ENCODE results near the gene THRB. TPM values are rescaled to one million over a fixed set of nuclear protein-coding genes. Genes with fewer than 3 reads are reported as not detected.
A peak's percentile ranks its signal among the peaks of the same experiment; 100 is the strongest.

THRB gene
- total and polyA plus RNA-seq, 7 experiments from 2014 or later = 0.05 to 1.0 (median 0.16) TPM; not detected in 4

GRCh38 chr3:24157106-24157505, 337.5 kb downstream of the THRB start:
- H3K27me3 Mint-ChIP-seq = peaks cover 0 to 30% (median 19%) of the 10 kb centered on the region in 5 donors
- H3K27me3 ChIP-seq (ENCODE audit: control insufficient read depth in 2 of 2, insufficient read depth in 2 of 2, low read length in 2 of 2) = no peaks in the 10 kb centered on the region
- intact Hi-C loops (cut with micrococcal nuclease) = no loop called here

DNA sequence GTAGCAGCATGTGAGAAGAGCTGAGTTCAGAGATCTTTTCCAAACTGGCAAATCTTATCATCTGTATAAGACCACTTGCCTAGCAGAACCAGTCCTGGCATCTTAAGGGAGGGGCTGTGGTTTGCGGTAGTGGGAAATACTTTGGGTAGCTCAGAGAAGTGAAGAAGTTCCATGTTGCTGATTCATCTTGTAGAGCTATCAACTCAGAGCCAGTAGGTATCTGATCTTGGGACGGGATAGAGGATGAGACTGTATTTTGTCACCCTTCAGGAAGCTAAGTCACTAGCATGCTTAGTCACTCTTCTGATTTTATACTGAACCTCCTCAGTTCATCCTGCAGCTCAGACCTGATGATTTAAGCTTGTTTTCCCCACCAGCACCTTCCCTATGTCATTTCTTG, 338.2 kb downstream of the THRB start:
- ChIA-PET POLR2A (no interaction called here), CTCF (no interaction called here)

More at GRCh38 chr3:24157106-24157505, 337.5 kb downstream of the THRB start:
- Mint-ChIP-seq H3K36me3 (no peaks in the 10 kb centered on the region), H3K9me3 (peaks cover 0 to 2% (median 0%) of the 10 kb centered on the region in 11 donors), H3K4me1 (peaks cover 0 to 15% (median 0%) of the 10 kb centered on the region in 7 donors), H3K27ac (no peak overlapping the region), H3K4me3 (no peak overlapping the region)
- Histone ChIP-seq H3K9me3 (ENCODE audit: control insufficient read depth in 2 of 3, low read length in 3 of 3) (no peaks in the 10 kb centered on the region), H3K36me3 (ENCODE audit: control insufficient read depth in 2 of 3, insufficient read depth in 3 of 3, low read length in 3 of 3) (no peaks in the 10 kb centered on the region), H3K27ac (ENCODE audit: low read depth, low read length) (no peak overlapping the region), H3K4me1 (ENCODE audit: control insufficient read depth in 2 of 2, insufficient read depth in 2 of 2, low read length in 2 of 2) (no peaks in the 10 kb centered on the region), H3K4me3 (ENCODE audit: low read length) (no peak overlapping the region)
- ATAC-seq (no peak), DNase-seq (no peak)
- ChIA-PET POLR2A (no interaction called here), CTCF (no interaction called here)

DNA sequence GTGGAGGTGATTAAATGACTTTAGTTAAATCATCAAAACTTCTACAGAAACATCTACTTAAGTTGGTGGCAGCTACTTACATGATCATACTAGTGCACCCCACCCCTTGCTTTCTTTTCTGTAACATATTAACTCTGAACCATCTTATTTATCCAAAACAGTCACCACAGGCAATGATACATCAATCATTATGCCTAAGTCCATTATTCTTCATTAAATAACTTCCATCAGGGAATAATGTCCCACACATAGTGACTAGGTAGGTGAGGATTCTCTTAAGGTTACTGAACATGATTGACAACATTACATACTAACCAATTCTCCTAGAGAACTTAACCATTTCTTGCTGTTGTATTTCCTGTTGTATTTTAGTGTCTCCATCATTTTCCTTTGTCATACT, 339.4 kb downstream of the THRB start:
- ATAC-seq = no peak
- no peak overlapping the region for H3K4me3 Mint-ChIP-seq
- Histone ChIP-seq H3K9me3 (ENCODE audit: control insufficient read depth in 2 of 3, low read length in 3 of 3) (no peaks in the 10 kb centered on the region), H3K4me3 (ENCODE audit: low read length) (no peak overlapping the region), H3K36me3 (ENCODE audit: control insufficient read depth in 2 of 3, insufficient read depth in 3 of 3, low read length in 3 of 3) (no peaks in the 10 kb centered on the region), H3K27me3 (ENCODE audit: control insufficient read depth in 2 of 2, insufficient read depth in 2 of 2, low read length in 2 of 2) (no peaks in the 10 kb centered on the region), H3K4me1 (ENCODE audit: control insufficient read depth in 2 of 2, insufficient read depth in 2 of 2, low read length in 2 of 2) (no peaks in the 10 kb centered on the region), H3K27ac (ENCODE audit: low read depth, low read length) (no peak overlapping the region)
- H3K9me3 Mint-ChIP-seq = peaks cover 0 to 2% (median 0%) of the 10 kb centered on the region in 11 donors
- intact Hi-C loops (cut with micrococcal nuclease) = no loop called here
- H3K36me3 Mint-ChIP-seq = no peaks in the 10 kb centered on the region
- ChIA-PET CTCF (no interaction called here), POLR2A (no interaction called here)
- H3K27ac Mint-ChIP-seq = no peak overlapping the region
- H3K27me3 Mint-ChIP-seq = peaks cover 0 to 27% (median 17%) of the 10 kb centered on the region in 5 donors
- peaks cover 0 to 15% (median 0%) of the 10 kb centered on the region in 7 donors for H3K4me1 Mint-ChIP-seq
- no peak for DNase-seq

More for the DNA sequence above, 338.2 kb downstream of the THRB start:
- ATAC-seq (peak; percentile 26), DNase-seq (no peak)
- intact Hi-C loops (cut with micrococcal nuclease) = no loop called here
- no peak overlapping the region for H3K27ac ChIP-seq (ENCODE audit: low read depth, low read length)
- no peak overlapping the region for H3K4me3 Mint-ChIP-seq
- H3K36me3 Mint-ChIP-seq = no peaks in the 10 kb centered on the region
- no peak overlapping the region for H3K27ac Mint-ChIP-seq
- H3K9me3 Mint-ChIP-seq = peaks cover 0 to 2% (median 0%) of the 10 kb centered on the region in 11 donors
- H3K4me1 Mint-ChIP-seq = peaks cover 0 to 15% (median 0%) of the 10 kb centered on the region in 7 donors
- peaks cover 0 to 31% (median 19%) of the 10 kb centered on the region in 5 donors for H3K27me3 Mint-ChIP-seq
- H3K4me1 ChIP-seq (ENCODE audit: control insufficient read depth in 2 of 2, insufficient read depth in 2 of 2, low read length in 2 of 2) = no peaks in the 10 kb centered on the region
- H3K4me3 ChIP-seq (ENCODE audit: low read length) = no peak overlapping the region
- H3K27me3 ChIP-seq (ENCODE audit: control insufficient read depth in 2 of 2, insufficient read depth in 2 of 2, low read length in 2 of 2) = no peaks in the 10 kb centered on the region
- no peaks in the 10 kb centered on the region for H3K36me3 ChIP-seq (ENCODE audit: control insufficient read depth in 2 of 3, insufficient read depth in 3 of 3, low read length in 3 of 3)
- no peaks in the 10 kb centered on the region for H3K9me3 ChIP-seq (ENCODE audit: control insufficient read depth in 2 of 3, low read length in 3 of 3)

GRCh38 chr3:24154781-24155180, 339.9 kb downstream of the THRB start:
- H3K4me3 ChIP-seq (ENCODE audit: low read length) = no peak overlapping the region
- CTCF ChIA-PET = no interaction called here
- ATAC-seq = no peak

GRCh38 chr3:24154013-24154695, 340.5 kb downstream of the THRB start:
- no peaks in the 10 kb centered on the region for H3K27me3 ChIP-seq (ENCODE audit: control insufficient read depth in 2 of 2, insufficient read depth in 2 of 2, low read length in 2 of 2)
- ATAC-seq (no peak), DNase-seq (no peak)
- Mint-ChIP-seq H3K27ac (no peak overlapping the region), H3K36me3 (no peaks in the 10 kb centered on the region), H3K4me3 (no peak overlapping the region), H3K4me1 (peaks cover 0 to 15% (median 0%) of the 10 kb centered on the region in 7 donors), H3K9me3 (peaks cover 0 to 2% (median 0%) of the 10 kb centered on the region in 11 donors), H3K27me3 (peaks cover 0 to 22% (median 6%) of the 10 kb centered on the region in 5 donors)
- ChIA-PET CTCF (no interaction called here), POLR2A (no interaction called here)
- no peaks in the 10 kb centered on the region for H3K36me3 ChIP-seq (ENCODE audit: control insufficient read depth in 2 of 3, insufficient read depth in 3 of 3, low read length in 3 of 3)
- no peak overlapping the region for H3K4me3 ChIP-seq (ENCODE audit: low read length)
- intact Hi-C loops (cut with micrococcal nuclease) = no loop called here
- no peak overlapping the region for H3K27ac ChIP-seq (ENCODE audit: low read depth, low read length)
- no peaks in the 10 kb centered on the region for H3K9me3 ChIP-seq (ENCODE audit: control insufficient read depth in 2 of 3, low read length in 3 of 3)
- H3K4me1 ChIP-seq (ENCODE audit: control insufficient read depth in 2 of 2, insufficient read depth in 2 of 2, low read length in 2 of 2) = no peaks in the 10 kb centered on the region

More at GRCh38 chr3:24154781-24155180, 339.9 kb downstream of the THRB start:
- Mint-ChIP-seq H3K36me3 (no peaks in the 10 kb centered on the region), H3K4me1 (peaks cover 0 to 15% (median 0%) of the 10 kb centered on the region in 7 donors), H3K27me3 (peaks cover 0 to 22% (median 12%) of the 10 kb centered on the region in 5 donors), H3K4me3 (no peak overlapping the region), H3K9me3 (peaks cover 0 to 2% (median 0%) of the 10 kb centered on the region in 11 donors), H3K27ac (no peak overlapping the region)
- Histone ChIP-seq H3K4me1 (ENCODE audit: control insufficient read depth in 2 of 2, insufficient read depth in 2 of 2, low read length in 2 of 2) (no peaks in the 10 kb centered on the region), H3K36me3 (ENCODE audit: control insufficient read depth in 2 of 3, insufficient read depth in 3 of 3, low read length in 3 of 3) (no peaks in the 10 kb centered on the region), H3K9me3 (ENCODE audit: control insufficient read depth in 2 of 3, low read length in 3 of 3) (no peaks in the 10 kb centered on the region), H3K27me3 (ENCODE audit: control insufficient read depth in 2 of 2, insufficient read depth in 2 of 2, low read length in 2 of 2) (no peaks in the 10 kb centered on the region), H3K27ac (ENCODE audit: low read depth, low read length) (no peak overlapping the region)
- DNase-seq = no peak
- intact Hi-C loops (cut with micrococcal nuclease) = no loop called here
- POLR2A ChIA-PET = no interaction called here

DNA sequence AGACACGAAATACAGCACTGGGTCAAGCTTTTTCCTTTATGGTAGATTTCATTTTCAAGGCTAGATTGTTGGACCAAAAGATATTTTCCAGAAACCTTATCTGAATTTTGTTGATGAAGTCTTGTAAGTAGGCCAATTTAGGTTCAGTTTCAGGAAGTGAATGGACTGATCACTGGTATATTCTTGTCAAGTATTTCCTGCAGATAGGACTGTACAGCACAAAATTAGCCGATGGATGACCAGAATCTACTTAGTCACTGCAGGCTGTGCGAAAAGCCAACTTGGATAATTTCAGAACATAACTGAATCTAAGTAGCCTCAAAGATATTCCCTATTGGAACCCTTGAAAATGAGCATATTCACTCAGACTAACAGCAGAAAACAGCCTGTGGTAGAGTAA, 343.1 kb downstream of the THRB start:
- H3K27me3 Mint-ChIP-seq = peaks cover 0 to 16% (median 0%) of the 10 kb centered on the region in 5 donors

DNA sequence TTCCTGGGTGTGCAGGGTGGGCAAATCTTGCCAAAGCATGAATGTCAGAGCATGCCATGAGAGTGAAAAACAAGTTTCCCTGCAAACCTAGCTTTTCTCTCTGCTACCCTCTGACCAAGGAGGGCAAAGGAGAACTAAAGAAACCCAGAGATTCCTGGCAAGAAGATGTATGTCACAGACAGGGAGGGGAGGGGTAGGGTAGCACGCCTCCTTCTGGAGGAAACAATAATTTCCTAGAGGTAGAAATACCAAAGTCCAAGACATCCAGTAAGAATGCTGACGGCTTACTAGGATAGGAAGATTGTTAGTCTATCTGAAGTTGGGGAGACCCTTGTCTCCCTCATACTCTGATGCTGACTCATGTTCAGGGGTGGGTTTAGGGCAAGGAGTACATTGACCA, 345.6 kb downstream of the THRB start:
- CTCF ChIA-PET = no interaction called here
- Mint-ChIP-seq H3K4me1 (no peaks in the 10 kb centered on the region), H3K27me3 (peaks cover 0 to 9% (median 0%) of the 10 kb centered on the region in 5 donors), H3K4me3 (no peak overlapping the region), H3K9me3 (no peaks in the 10 kb centered on the region), H3K27ac (no peak overlapping the region), H3K36me3 (peaks cover 0 to 4% (median 0%) of the 10 kb centered on the region in 5 donors)
- ATAC-seq = no peak
- Histone ChIP-seq H3K4me3 (ENCODE audit: low read length) (no peak overlapping the region), H3K27me3 (ENCODE audit: control insufficient read depth in 2 of 2, insufficient read depth in 2 of 2, low read length in 2 of 2) (no peaks in the 10 kb centered on the region), H3K36me3 (ENCODE audit: control insufficient read depth in 2 of 3, insufficient read depth in 3 of 3, low read length in 3 of 3) (no peaks in the 10 kb centered on the region), H3K27ac (ENCODE audit: low read depth, low read length) (no peak overlapping the region), H3K4me1 (ENCODE audit: control insufficient read depth in 2 of 2, insufficient read depth in 2 of 2, low read length in 2 of 2) (no peaks in the 10 kb centered on the region), H3K9me3 (ENCODE audit: control insufficient read depth in 2 of 3, low read length in 3 of 3) (no peaks in the 10 kb centered on the region)
- POLR2A ChIA-PET = no interaction called here
- DNase-seq = no peak
- intact Hi-C loops (cut with micrococcal nuclease) = loop anchor here in 1 of 2 donors (10.0 kb wide), 1 partner anchor 264 kb away; no protein-coding TSS in a partner anchor

More for the DNA sequence above, 343.1 kb downstream of the THRB start:
- no peaks in the 10 kb centered on the region for H3K36me3 ChIP-seq (ENCODE audit: control insufficient read depth in 2 of 3, insufficient read depth in 3 of 3, low read length in 3 of 3)
- H3K9me3 ChIP-seq (ENCODE audit: control insufficient read depth in 2 of 3, low read length in 3 of 3) = no peaks in the 10 kb centered on the region
- H3K27ac Mint-ChIP-seq = no peak overlapping the region
- no peak overlapping the region for H3K4me3 Mint-ChIP-seq
- peaks cover 0 to 9% (median 0%) of the 10 kb centered on the region in 7 donors for H3K4me1 Mint-ChIP-seq
- no peaks in the 10 kb centered on the region for H3K27me3 ChIP-seq (ENCODE audit: control insufficient read depth in 2 of 2, insufficient read depth in 2 of 2, low read length in 2 of 2)
- H3K36me3 Mint-ChIP-seq = no peaks in the 10 kb centered on the region
- CTCF ChIA-PET = no interaction called here
- no peaks in the 10 kb centered on the region for H3K9me3 Mint-ChIP-seq
- H3K4me3 ChIP-seq (ENCODE audit: low read length) = no peak overlapping the region
- H3K4me1 ChIP-seq (ENCODE audit: control insufficient read depth in 2 of 2, insufficient read depth in 2 of 2, low read length in 2 of 2) = no peaks in the 10 kb centered on the region
- POLR2A ChIA-PET = no interaction called here
- no peak overlapping the region for H3K27ac ChIP-seq (ENCODE audit: low read depth, low read length)
- intact Hi-C loops (cut with micrococcal nuclease) = no loop called here
- ATAC-seq (no peak), DNase-seq (no peak)

Measured in naive thymus-derived CD4-positive, alpha-beta T cell (primary cell).